ENCODE measurements around the gene PSTPIP1. TPM values are rescaled to one million over a fixed set of nuclear protein-coding genes. Genes with fewer than 3 reads are reported as not detected.

PSTPIP1 gene
- total and polyA plus RNA-seq, 4 donors, result 12.4 to 39.6 (median 20.6) TPM

DNA sequence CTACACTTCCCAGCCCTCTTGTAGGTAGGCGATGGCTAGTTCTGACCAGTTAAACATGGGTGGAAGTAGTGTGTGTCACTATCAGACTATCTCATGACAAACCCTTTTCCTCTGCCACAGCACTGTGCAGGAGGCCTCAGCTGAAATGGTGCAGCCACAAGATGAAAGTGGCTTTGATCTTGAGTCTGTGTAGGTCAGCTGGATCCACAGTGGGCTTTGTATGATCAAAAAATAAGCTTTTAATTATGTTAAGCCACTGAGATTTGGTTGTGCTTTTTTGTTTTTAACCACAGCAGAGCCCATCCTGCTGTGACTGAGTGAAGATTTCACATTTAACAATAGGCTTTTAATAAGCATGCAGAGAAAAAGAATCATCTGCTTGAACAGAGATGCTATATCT, 43.7 kb upstream of the PSTPIP1 start:
- Histone ChIP-seq H3K27me3 (ENCODE audit: control insufficient read depth in 3 of 3, insufficient read depth in 3 of 3, low read length in 2 of 3) (no peaks in the 10 kb centered on the region), H3K36me3 (ENCODE audit: control insufficient read depth in 4 of 4, insufficient read depth in 4 of 4, low read length in 4 of 4) (peaks cover 5 to 22% (median 9%) of the 10 kb centered on the region in 4 donors), H3K9ac (ENCODE audit: insufficient read depth in 1 of 2, low read length in 2 of 2) (no peak overlapping the region), H3K4me1 (ENCODE audit: control insufficient read depth in 5 of 5, insufficient read depth in 5 of 5, low read length in 5 of 5) (no peaks in the 10 kb centered on the region), H3K27ac (ENCODE audit: low read depth in 1 of 2, low read length in 1 of 2) (no peak overlapping the region), H3K4me3 (no peak overlapping the region), H3K9me3 (ENCODE audit: control insufficient read depth in 4 of 4, insufficient read depth in 3 of 4, low read length in 3 of 4) (no peaks in the 10 kb centered on the region)
- 85 to 92% methylated on average over 1 of the region's 1 CpG for WGBS, 2 donors
- ATAC-seq (ENCODE audit: insufficient read depth, low FRiP score), result no peak
- DNase-seq, result no peak
- TF ChIP-seq CTCF (IDR thresholded peaks at IDR 0.05; ENCODE audit: control extremely low read depth, extremely low read depth), result no peak

GRCh38 chr15:76953913-76954312, 41.0 kb upstream of the PSTPIP1 start:
- peaks cover 5 to 11% (median 8%) of the 10 kb centered on the region in 4 donors for H3K36me3 ChIP-seq (ENCODE audit: control insufficient read depth in 4 of 4, insufficient read depth in 4 of 4, low read length in 4 of 4)
- TF ChIP-seq CTCF (IDR thresholded peaks at IDR 0.05; ENCODE audit: control extremely low read depth, extremely low read depth), result no peak

GRCh38 chr15:76954744-76955143, 40.2 kb upstream of the PSTPIP1 start:
- 75 to 84% methylated on average over 2 of the region's 2 CpGs for WGBS, 2 donors
- DNase-seq (no peak), ATAC-seq (ENCODE audit: insufficient read depth, low FRiP score) (no peak)
- no peak overlapping the region for H3K27ac ChIP-seq (ENCODE audit: low read depth in 1 of 2, low read length in 1 of 2)
- no peak overlapping the region for H3K4me3 ChIP-seq
- H3K27me3 ChIP-seq (ENCODE audit: control insufficient read depth in 3 of 3, insufficient read depth in 3 of 3, low read length in 2 of 3), result no peaks in the 10 kb centered on the region
- peaks cover 5 to 8% (median 6%) of the 10 kb centered on the region in 4 donors for H3K36me3 ChIP-seq (ENCODE audit: control insufficient read depth in 4 of 4, insufficient read depth in 4 of 4, low read length in 4 of 4)
- no peak for TF ChIP-seq CTCF (IDR thresholded peaks at IDR 0.05; ENCODE audit: control extremely low read depth, extremely low read depth)
- no peaks in the 10 kb centered on the region for H3K9me3 ChIP-seq (ENCODE audit: control insufficient read depth in 4 of 4, insufficient read depth in 3 of 4, low read length in 3 of 4)
- H3K4me1 ChIP-seq (ENCODE audit: control insufficient read depth in 5 of 5, insufficient read depth in 5 of 5, low read length in 5 of 5), result no peaks in the 10 kb centered on the region
- H3K9ac ChIP-seq (ENCODE audit: insufficient read depth in 1 of 2, low read length in 2 of 2), result no peak overlapping the region

More at GRCh38 chr15:76953913-76954312, 41.0 kb upstream of the PSTPIP1 start:
- no peak for DNase-seq
- Histone ChIP-seq H3K9me3 (ENCODE audit: control insufficient read depth in 4 of 4, insufficient read depth in 3 of 4, low read length in 3 of 4) (no peaks in the 10 kb centered on the region), H3K4me3 (no peak overlapping the region), H3K4me1 (ENCODE audit: control insufficient read depth in 5 of 5, insufficient read depth in 5 of 5, low read length in 5 of 5) (no peaks in the 10 kb centered on the region), H3K27ac (ENCODE audit: low read depth in 1 of 2, low read length in 1 of 2) (no peak overlapping the region), H3K9ac (ENCODE audit: insufficient read depth in 1 of 2, low read length in 2 of 2) (no peak overlapping the region), H3K27me3 (ENCODE audit: control insufficient read depth in 3 of 3, insufficient read depth in 3 of 3, low read length in 2 of 3) (no peaks in the 10 kb centered on the region)
- ATAC-seq (ENCODE audit: insufficient read depth, low FRiP score), result no peak
- 61 to 65% methylated on average over 3 of the region's 3 CpGs for WGBS, 2 donors
